SK-N-SH (cell line): ENCODE results near the gene HSPA9. TPM values are rescaled to one million over a fixed set of nuclear protein-coding genes. Genes with fewer than 3 reads are reported as not detected.

Source experiments
- CTCF ChIA-PET: fragments of 300-600, 350-600 bp; formaldehyde crosslinking; extraction: SDS; loops from one replicate; lab custom pipeline; 2021; lab: Yijun Ruan, JAX
- POLR2A ChIA-PET: fragments of 350-600 bp; sonication (Branson Sonifier 250); formaldehyde crosslinking; extraction: SDS; loops from one replicate; lab custom pipeline; 2020; ENCODE audit warnings: antibody characterized with exemption, inconsistent platforms; lab: Yijun Ruan, JAX
- DNase-seq: peaks from one replicate; pipeline ENCODE4 v3.0.0; 2012
- H2AFZ ChIP-seq: fragments of 200-600 bp; sonication (generic); 2 replicates; pipeline ENCODE4 v1.8.1; 2016; ENCODE audit warnings: antibody characterized with exemption, mild to moderate bottlenecking, low read depth
- H3F3A ChIP-seq: fragments of 200-600 bp; sonication (generic); replicated peaks from 2 replicates; pipeline ENCODE3; 2016; ENCODE audit warnings: antibody characterized with exemption, mild to moderate bottlenecking; ENCODE audit not compliant: insufficient read depth
- H3K27ac ChIP-seq, 2 experiments: fragments of 200-500 bp in 1 of 2; fragments of 200-600 bp in 1 of 2; sonication (Bioruptor generic) in 1 of 2; sonication (generic), shearing (Covaris generic) in 1 of 2; 2 replicates each; pipeline versions ENCODE4 v1.5.1 to v1.6.1; 2014 to 2016; ENCODE audit warnings: low read depth in 2 of 2, inconsistent platforms in 1 of 2, low read length in 1 of 2, mild to moderate bottlenecking in 1 of 2, mixed read lengths in 1 of 2
- H3K27me3 ChIP-seq: fragments of 200-600 bp; sonication (generic), shearing (Covaris generic); 2 replicates; pipeline ENCODE4 v1.6.1; 2016; ENCODE audit warnings: mixed run types; ENCODE audit not compliant: insufficient read depth
- H3K36me3 ChIP-seq, 2 experiments: fragments of 200-500 bp in 1 of 2; fragments of 200-600 bp in 1 of 2; sonication (Bioruptor generic) in 1 of 2; sonication (generic) in 1 of 2; replicated peaks in 1 of 2; 2 replicates each; pipeline versions ENCODE3 to v1.5.1; 2014 to 2016; ENCODE audit warnings: low read length in 1 of 2, mild to moderate bottlenecking in 1 of 2; ENCODE audit not compliant: insufficient read depth in 2 of 2, control insufficient read depth in 1 of 2
- H3K4me1 ChIP-seq, 2 experiments: fragments of 200-500 bp in 1 of 2; fragments of 200-600 bp in 1 of 2; sonication (Bioruptor generic) in 1 of 2; sonication (generic), shearing (Covaris generic) in 1 of 2; 2 replicates each; pipeline versions ENCODE4 v1.5.1 to v1.6.1; 2014 to 2016; ENCODE audit warnings: low read depth in 1 of 2, low read length in 1 of 2, mixed run types in 1 of 2; ENCODE audit not compliant: insufficient read depth in 2 of 2, control insufficient read depth in 1 of 2
- H3K4me2 ChIP-seq: fragments of 200-600 bp; sonication (generic), shearing (Covaris generic); 2 replicates; pipeline ENCODE4 v1.6.1; 2017; ENCODE audit warnings: mixed run types
- H3K4me3 ChIP-seq, 2 experiments: fragments of 200-500 bp in 1 of 2; fragments of 200-600 bp in 1 of 2; sonication (Bioruptor generic) in 1 of 2; sonication (generic), shearing (Covaris generic) in 1 of 2; 2 replicates each; pipeline versions ENCODE4 v1.5.1 to v1.8.1; 2014 to 2016; ENCODE audit warnings: low read depth in 2 of 2, inconsistent platforms in 1 of 2, low read length in 1 of 2, mild to moderate bottlenecking in 1 of 2, mixed read lengths in 1 of 2, moderate library complexity in 1 of 2
- H3K79me2 ChIP-seq: fragments of 200-600 bp; sonication (generic); 2 replicates; pipeline ENCODE4 v1.8.1; 2017; ENCODE audit warnings: mild to moderate bottlenecking; ENCODE audit not compliant: insufficient read depth
- H3K9ac ChIP-seq: fragments of 200-600 bp; sonication (generic); 2 replicates; pipeline ENCODE4 v1.6.1; 2017; ENCODE audit warnings: mixed run types
- H3K9me2 ChIP-seq: fragments of 200-600 bp; sonication (generic); 2 replicates; pipeline ENCODE4 v1.6.1; 2017; ENCODE audit warnings: mixed run types
- H3K9me3 ChIP-seq: fragments of 200-600 bp; sonication (generic); 2 replicates; pipeline ENCODE4 v1.6.1; 2017; ENCODE audit warnings: mixed run types, mild to moderate bottlenecking, moderate library complexity
- H4K20me1 ChIP-seq: fragments of 200-600 bp; sonication (generic); 2 replicates; pipeline ENCODE4 v1.6.1; 2017; ENCODE audit warnings: mild to moderate bottlenecking, mixed run types; ENCODE audit not compliant: insufficient read depth
- CHD2 ChIP-seq: fragments of 150-350 bp; IDR thresholded peaks from 2 replicates; pipeline ENCODE4 v1.6.1; 2018; ENCODE audit warnings: low read length; ENCODE audit not compliant: partially characterized antibody
- CTCF ChIP-seq: fragments of 200-600 bp; sonication (generic); IDR thresholded peaks from 2 replicates; pipeline ENCODE4 v1.6.1; 2017; ENCODE audit warnings: antibody characterized with exemption, mild to moderate bottlenecking, moderate library complexity
- ELF1 ChIP-seq: IDR thresholded peaks from 2 replicates; pipeline ENCODE4 v1.4.0; 2012
- FOSL2 ChIP-seq: IDR thresholded peaks from 2 replicates; pipeline ENCODE4 v1.4.0; 2012; ENCODE audit warnings: low read depth, mild to moderate bottlenecking, moderate library complexity, borderline replicate concordance
- FOXM1 ChIP-seq: IDR thresholded peaks from 2 replicates; pipeline ENCODE4 v1.4.0; 2012; ENCODE audit warnings: low read depth, mild to moderate bottlenecking
- GABPA ChIP-seq: IDR thresholded peaks from 2 replicates; pipeline ENCODE4 v1.4.0; 2012; ENCODE audit warnings: low read depth, mild to moderate bottlenecking
- IRF3 ChIP-seq: fragments of 150-350 bp; IDR thresholded peaks from 2 replicates; pipeline ENCODE4 v1.6.1; 2016; ENCODE audit warnings: mild to moderate bottlenecking, low read depth, low read length
- MAX ChIP-seq: IDR thresholded peaks from 2 replicates; pipeline ENCODE4 v1.4.0; 2012; ENCODE audit warnings: low read depth
- MEF2A ChIP-seq: IDR thresholded peaks from 2 replicates; pipeline ENCODE4 v1.4.0; 2012; ENCODE audit warnings: low read depth, borderline replicate concordance
- MXI1 ChIP-seq: IDR thresholded peaks from 2 replicates; pipeline ENCODE4 v1.6.1; 2012; ENCODE audit warnings: mild to moderate bottlenecking, low read depth, low read length, improper control_type of control experiment
- POLR2AphosphoS5 ChIP-seq: IDR thresholded peaks from 2 replicates; pipeline ENCODE4 v1.6.1; 2012; ENCODE audit warnings: low read depth, low read length
- RCOR1 ChIP-seq: fragments of 150-350 bp; IDR thresholded peaks from 2 replicates; pipeline ENCODE4 v1.6.1; 2017; ENCODE audit warnings: antibody characterized with exemption, low read length
- RFX5 ChIP-seq: IDR thresholded peaks from 2 replicates; pipeline ENCODE4 v1.6.1; 2012; ENCODE audit warnings: mild to moderate bottlenecking, improper control_type of control experiment, low read length
- SIN3A ChIP-seq: IDR thresholded peaks from 2 replicates; pipeline ENCODE4 v1.6.1; 2012; ENCODE audit warnings: low read depth, mild to moderate bottlenecking, low read length, moderate library complexity, borderline replicate concordance
- TEAD4 ChIP-seq: IDR thresholded peaks from 2 replicates; pipeline ENCODE4 v1.4.0; 2012; ENCODE audit warnings: mild to moderate bottlenecking, borderline replicate concordance; ENCODE audit not compliant: insufficient read depth
- YY1 ChIP-seq: IDR thresholded peaks from 2 replicates; pipeline ENCODE4 v1.4.0; 2012; ENCODE audit warnings: low read depth, mild to moderate bottlenecking
- WGBS: methylation state at CpG from one replicate; pipeline ENCODE4 v1.1.6; 2017; ENCODE audit warnings: low lambda C conversion rate; 5-methylcytosine and 5-hydroxymethylcytosine counted together
- polyA plus RNA-seq, 3 experiments: library from polyadenylated mRNA; depleted of rRNA; stranded (reverse); fragments of >200 nt; gene quantifications; 2 replicates each; pipeline ENCODE4 v1.2.3, GENCODE V29; 2012

The HSPA9 gene
- polyA plus RNA-seq, 1 of the 3 experiments (the other 2 are of a cell fraction) = 153 TPM

- Histone ChIP-seq H3K4me2 (no peak overlapping the region), H3K4me3 (no peak overlapping the region), H2AFZ (no peak overlapping the region), H3K79me2 (peaks cover 96% of the 10 kb centered on the region), H3K27me3 (no peaks in the 10 kb centered on the region), H3K4me1 (no peaks in the 10 kb centered on the region), H3K9ac (no peak overlapping the region), H4K20me1 (peaks cover 29% of the 10 kb centered on the region), H3K9me3 (no peaks in the 10 kb centered on the region), H3K27ac (no peak overlapping the region), H3F3A (peaks cover 22% of the 10 kb centered on the region), H3K36me3 (peaks cover 81 to 92% of the 10 kb centered on the region in 2 experiments), H3K9me2 (no peaks in the 10 kb centered on the region)
- ChIA-PET POLR2A (no interaction called here), CTCF (interaction anchor here (1.2 kb wide), 1 partner anchor 17 kb away, joined by 3 read pairs; no protein-coding TSS in a partner anchor)
- DNase-seq = no peak
- 99% methylated on average over 7 of the region's 7 CpGs for WGBS
- TF ChIP-seq RCOR1 (no peak), MEF2A (no peak), FOSL2 (no peak), SIN3A (no peak), RFX5 (no peak), GABPA (no peak), TEAD4 (no peak), MXI1 (no peak), ELF1 (no peak), CHD2 (no peak), MAX (no peak), POLR2AphosphoS5 (no peak), YY1 (no peak), CTCF (no peak), IRF3 (no peak), FOXM1 (no peak)
Measured at GRCh38 chr5:138565100-138565821, 9.9 kb downstream of the HSPA9 start.
